WTC11 (cell line): ENCODE data around the gene KIAA0232. TPM values are rescaled to one million over a fixed set of nuclear protein-coding genes. Genes with fewer than 3 reads are reported as not detected.

ENCODE experiments used
- ATAC-seq: fragments of 200-7000 bp; cut with Tn5 transposase; 2 replicates; pipeline ENCODE4 v1.10.0; 2021; ENCODE audit warnings: mild to moderate bottlenecking, moderate library complexity
- CTCF ChIA-PET: fragments of 300-600 bp; sonication (Branson Sonifier 250); formaldehyde crosslinking; loops from one replicate; lab custom pipeline; 2021; ENCODE audit warnings: antibody characterized with exemption; lab: Charles Lee
- POLR2A ChIA-PET: fragments of 350-600 bp; sonication (Branson Sonifier 250); formaldehyde crosslinking; loops from one replicate; lab custom pipeline; 2021; ENCODE audit warnings: antibody characterized with exemption; lab: Charles Lee
- DNase-seq: peaks from one replicate; pipeline ENCODE4 v3.0.0; 2021; ENCODE audit warnings: low spot score
- H3K27ac Mint-ChIP-seq: 2 replicates; pipeline ENCODE4 v1.8.0; 2021; ENCODE audit warnings: mixed read lengths
- H3K27me3 Mint-ChIP-seq: 2 replicates; pipeline ENCODE4 v1.8.0; 2021; ENCODE audit warnings: low read depth, mild to moderate bottlenecking, moderate library complexity, mixed read lengths
- H3K36me3 Mint-ChIP-seq: 2 replicates; pipeline ENCODE4 v1.8.0; 2021; ENCODE audit warnings: mixed read lengths
- H3K4me1 Mint-ChIP-seq: 2 replicates; pipeline ENCODE4 v1.8.0; 2022; ENCODE audit warnings: mixed read lengths
- H3K4me3 Mint-ChIP-seq: 2 replicates; pipeline ENCODE4 v1.8.0; 2021; ENCODE audit warnings: mild to moderate bottlenecking, moderate library complexity, mixed read lengths
- H3K9me3 Mint-ChIP-seq: 2 replicates; pipeline ENCODE4 v1.8.0; 2021; ENCODE audit warnings: mixed read lengths
- ATF2 ChIP-seq: sonication (generic); formaldehyde crosslinking; IDR thresholded peaks from 2 replicates; pipeline ENCODE4 v1.8.1; 2022; ENCODE audit warnings: low read depth, missing genetic modification reagents, borderline replicate concordance
- ATF6 ChIP-seq: sonication (generic); formaldehyde crosslinking; IDR thresholded peaks from 2 replicates; pipeline ENCODE4 v1.8.1; 2023; ENCODE audit warnings: mild to moderate bottlenecking, missing genetic modification reagents
- CBFB ChIP-seq: sonication (generic); formaldehyde crosslinking; IDR thresholded peaks from 2 replicates; pipeline ENCODE4 v1.8.1; 2022; ENCODE audit warnings: mild to moderate bottlenecking, low read depth, missing genetic modification reagents
- CDX4 ChIP-seq: fragments of 250-450 bp; sonication (Bioruptor Pico); IDR thresholded peaks from 2 replicates; pipeline ENCODE4 v1.9.0; 2021; ENCODE audit warnings: moderate library complexity, mild to moderate bottlenecking, inconsistent platforms, borderline replicate concordance
- CREB1 ChIP-seq: sonication (generic); formaldehyde crosslinking; IDR thresholded peaks from 2 replicates; pipeline ENCODE4 v1.8.0; 2023; ENCODE audit warnings: mild to moderate bottlenecking, missing genetic modification reagents
- GTF2I ChIP-seq: fragments of 250-450 bp; sonication (Bioruptor Pico); conservative IDR thresholded peaks from 2 replicates; pipeline ENCODE4 v1.4.0; 2021; ENCODE audit warnings: mild to moderate bottlenecking
- HMGXB4 ChIP-seq: sonication (generic); formaldehyde crosslinking; IDR thresholded peaks from 2 replicates; pipeline ENCODE4 v1.8.1; 2023; ENCODE audit warnings: mild to moderate bottlenecking, moderate library complexity, missing genetic modification reagents
- MAX ChIP-seq: sonication (generic); formaldehyde crosslinking; IDR thresholded peaks from 2 replicates; pipeline ENCODE4 v1.8.0; 2022; ENCODE audit warnings: mild to moderate bottlenecking, missing genetic modification reagents
- MXD4 ChIP-seq: fragments of 250-450 bp; sonication (Bioruptor Pico); IDR thresholded peaks from 2 replicates; pipeline ENCODE4 v1.8.0; 2021; ENCODE audit warnings: mild to moderate bottlenecking, moderate library complexity, borderline replicate concordance
- MYBL2 ChIP-seq: sonication (generic); formaldehyde crosslinking; IDR thresholded peaks from 2 replicates; pipeline ENCODE4 v1.8.1; 2023; ENCODE audit warnings: mild to moderate bottlenecking, moderate library complexity, missing genetic modification reagents
- RELA ChIP-seq: sonication (generic); formaldehyde crosslinking; IDR thresholded peaks from 2 replicates; pipeline ENCODE4 v1.8.1; 2022; ENCODE audit warnings: missing genetic modification reagents, mild to moderate bottlenecking, borderline replicate concordance
- TEAD4 ChIP-seq: sonication (generic); formaldehyde crosslinking; IDR thresholded peaks from 2 replicates; pipeline ENCODE4 v1.8.0; 2022; ENCODE audit warnings: mild to moderate bottlenecking, missing genetic modification reagents
- USF1 ChIP-seq: sonication (generic); formaldehyde crosslinking; IDR thresholded peaks from 2 replicates; pipeline ENCODE4 v1.8.0; 2022; ENCODE audit warnings: mild to moderate bottlenecking, missing genetic modification reagents
- ZBTB43 ChIP-seq: sonication (generic); formaldehyde crosslinking; IDR thresholded peaks from 2 replicates; pipeline ENCODE4 v1.8.1; 2023; ENCODE audit warnings: mild to moderate bottlenecking, missing genetic modification reagents
- ZNF121 ChIP-seq: sonication (generic); formaldehyde crosslinking; IDR thresholded peaks from 2 replicates; pipeline ENCODE4 v1.8.0; 2023; ENCODE audit warnings: missing genetic modification reagents
- ZNF281 ChIP-seq: sonication (generic); formaldehyde crosslinking; IDR thresholded peaks from 2 replicates; pipeline ENCODE4 v1.8.0; 2023; ENCODE audit warnings: mild to moderate bottlenecking, missing genetic modification reagents
- total RNA-seq: library from RNA; stranded (reverse); gene quantifications from 3 replicates; pipeline ENCODE4 v1.2.3, GENCODE V29; 2021

Gene KIAA0232
- total RNA-seq, 1 experiment from 2014 or later = 23.2 TPM

GRCh38 chr4:6813725-6814124 lies 31.2 kb downstream of the KIAA0232 start:
- H3K9me3 Mint-ChIP-seq = peaks cover 6% of the 10 kb centered on the region
- peaks cover 11% of the 10 kb centered on the region for H3K4me1 Mint-ChIP-seq
- DNase-seq = no peak
- H3K27me3 Mint-ChIP-seq = no peaks in the 10 kb centered on the region
- no peak overlapping the region for H3K4me3 Mint-ChIP-seq
- ChIA-PET CTCF (no interaction called here), POLR2A (no interaction called here)
- no peak overlapping the region for H3K27ac Mint-ChIP-seq
- peaks cover 15% of the 10 kb centered on the region for H3K36me3 Mint-ChIP-seq
- no peak for ATAC-seq
- TF ChIP-seq GTF2I (CRISPR knock-in tag) (no peak), CREB1 (CRISPR knock-in tag) (no peak), MXD4 (no peak), TEAD4 (CRISPR knock-in tag) (no peak), ATF2 (CRISPR knock-in tag) (no peak), ZNF121 (no peak), CDX4 (no peak), CBFB (CRISPR knock-in tag) (no peak), ZNF281 (CRISPR knock-in tag) (no peak), ZBTB43 (CRISPR knock-in tag) (no peak), HMGXB4 (no peak), RELA (CRISPR knock-in tag) (no peak), MYBL2 (no peak), MAX (CRISPR knock-in tag) (no peak), ATF6 (no peak), USF1 (CRISPR knock-in tag) (no peak)
